CMK (cell line): ENCODE measurements around the gene SYMPK.

Source experiments
- DNase-seq: peaks from one replicate; pipeline ENCODE4 v3.0.0-alpha.2; 2010; ENCODE audit warnings: low read depth

The SYMPK gene

DNA sequence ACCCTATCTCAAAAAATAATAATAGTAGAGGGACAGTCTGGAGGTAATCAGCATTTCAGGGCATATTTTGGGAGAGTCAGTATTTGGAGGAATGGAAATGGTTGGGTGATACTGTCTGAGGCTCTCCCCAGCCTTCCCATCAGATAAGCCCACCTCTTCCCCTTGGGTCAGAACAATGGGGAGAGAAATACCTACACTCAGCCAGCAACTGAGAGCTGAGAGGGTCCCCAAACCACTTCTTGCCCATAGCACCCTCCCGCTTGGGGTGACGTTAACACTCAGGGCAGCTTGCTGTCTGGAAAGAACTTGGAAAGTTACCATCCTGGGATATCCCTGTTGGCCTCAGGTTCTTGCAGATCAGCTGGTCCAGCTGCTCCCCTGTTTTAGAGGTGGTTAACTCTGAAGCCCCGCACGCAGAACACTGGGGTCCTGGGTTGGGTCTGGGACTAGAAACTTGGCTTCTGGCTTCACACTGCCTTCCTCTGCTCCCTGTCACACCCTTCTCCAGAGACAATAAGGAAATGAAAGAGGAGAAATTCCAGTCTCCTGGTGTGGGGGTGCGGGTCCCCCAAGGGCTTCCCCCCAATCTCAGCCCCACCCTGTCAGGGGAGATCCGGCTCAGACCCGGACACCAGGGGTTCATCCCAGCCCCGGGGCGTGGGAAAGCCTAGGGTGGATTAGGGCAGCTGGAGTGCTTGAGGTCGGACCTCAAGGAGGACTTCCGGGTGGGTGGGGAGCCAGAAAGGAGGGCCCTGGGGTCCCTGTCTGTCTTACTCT, 3.6 kb upstream of the SYMPK start:
- DNase-seq = no peak

GRCh38 chr19:45865269-45865948, 2.5 kb upstream of the SYMPK start:
- no peak for DNase-seq

DNA sequence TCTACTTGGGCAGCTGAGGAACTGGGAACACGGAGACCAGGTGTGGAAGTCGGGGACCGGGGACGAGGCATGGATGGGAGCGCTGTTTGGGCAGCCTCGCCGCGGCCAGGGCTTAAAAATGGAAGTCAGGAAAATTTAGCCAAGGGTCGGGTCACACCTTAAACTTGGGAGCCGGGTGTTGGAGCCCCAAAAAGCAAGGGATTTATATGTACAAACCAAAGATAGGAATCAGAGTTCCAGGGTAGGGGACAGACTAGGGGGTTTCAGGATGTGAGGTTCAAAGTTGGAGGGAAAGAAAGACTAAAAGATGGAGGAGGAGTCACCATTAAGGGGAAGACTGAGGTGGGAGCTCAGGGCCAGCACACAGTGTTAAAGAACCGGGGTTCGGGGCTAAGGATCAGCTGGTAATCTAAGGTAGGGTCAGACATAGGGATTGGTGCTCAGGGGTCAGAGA, 1.7 kb upstream of the SYMPK start:
- DNase-seq = no peak

- no peak for DNase-seq
Measured at GRCh38 chr19:45863840-45864628, 1.1 kb upstream of the SYMPK start, which contains the start of gene FOXA3. Gene FOXA3 (plus strand): TSS chr19:45864326. CDS start chr19:45864457, 131 bp downstream.

- no peak for DNase-seq
Measured at GRCh38 chr19:45863335-45863839, 440 bp upstream of the SYMPK start.

- no peak for DNase-seq
Measured at GRCh38 chr19:45862271-45862563, 730 bp downstream of the SYMPK start.

DNA sequence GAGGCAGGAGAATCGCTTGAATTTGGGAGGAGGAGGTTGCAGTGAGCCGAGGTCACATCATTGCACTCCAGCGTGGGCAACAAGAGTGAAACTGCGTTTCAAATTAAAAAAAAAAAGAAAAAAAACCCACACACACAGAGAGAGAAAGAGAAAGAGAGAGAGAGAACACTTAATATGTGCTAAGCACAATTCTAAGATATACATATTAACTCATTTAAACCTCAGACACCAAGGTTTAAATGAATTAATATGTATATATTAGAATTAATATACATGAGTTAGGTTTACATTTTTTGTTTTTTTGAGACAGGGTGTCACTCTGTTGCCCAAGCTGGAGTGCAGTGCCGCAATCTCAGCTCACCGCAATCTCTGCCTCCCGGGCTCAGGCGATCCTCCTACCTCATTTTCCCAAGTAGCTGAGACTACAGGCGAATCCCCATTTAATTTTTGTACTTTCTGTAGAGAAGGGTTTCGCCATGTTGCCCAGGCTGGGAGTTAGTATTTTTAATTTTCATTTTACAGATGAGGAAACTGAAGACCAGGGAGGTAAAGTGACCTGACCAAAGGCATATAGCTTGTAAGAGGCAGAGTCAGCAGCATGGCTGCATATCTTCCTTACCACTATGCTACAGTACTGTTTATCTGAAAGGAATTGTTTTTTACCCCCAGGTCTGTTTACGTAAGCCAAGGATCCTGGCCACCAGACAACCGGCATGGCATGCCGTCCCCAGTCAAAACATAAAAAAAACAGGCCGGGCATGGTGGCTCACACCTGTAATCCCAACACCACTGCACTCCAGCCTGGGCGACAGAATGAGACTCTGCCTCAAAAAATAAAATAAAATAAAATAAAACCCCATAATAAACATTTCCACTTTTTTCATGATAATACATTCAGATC, 2.3 kb downstream of the SYMPK start:
- DNase-seq = no peak

- DNase-seq = no peak
Measured at GRCh38 chr19:45854167-45854778, 8.7 kb downstream of the SYMPK start.

- DNase-seq = no peak
Measured at GRCh38 chr19:45852983-45853382, 10.0 kb downstream of the SYMPK start.

DNA sequence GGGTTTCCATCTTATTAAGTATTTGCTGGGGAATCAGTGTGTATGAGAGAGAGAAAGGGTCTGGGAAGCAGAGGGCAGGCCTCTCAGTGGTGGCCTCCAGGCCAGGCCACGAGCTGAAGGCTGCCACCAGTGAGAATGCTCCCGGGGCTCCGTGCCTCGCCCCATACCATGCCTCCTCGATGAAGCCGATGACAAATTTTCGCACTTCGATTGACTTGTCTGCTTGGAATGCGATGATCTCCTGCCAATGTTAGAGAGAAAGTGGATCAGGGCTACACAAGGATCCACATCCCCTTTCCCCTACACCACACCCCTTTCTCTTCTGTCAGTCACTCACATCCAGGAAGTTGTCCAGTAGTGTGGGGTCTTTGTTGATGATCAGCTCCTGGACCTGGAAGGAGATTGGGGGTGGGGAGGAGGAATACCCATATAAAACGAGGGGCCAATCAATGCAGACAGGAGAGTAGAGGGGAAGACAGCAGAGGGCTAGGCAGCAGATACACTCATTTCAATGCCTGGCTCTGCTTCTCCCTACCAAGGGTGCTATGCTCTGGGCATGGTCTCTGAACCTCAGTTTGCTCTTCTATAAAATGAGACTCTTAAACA, 10.7 kb downstream of the SYMPK start:
- no peak for DNase-seq

GRCh38 chr19:45848922-45849321, 14.0 kb downstream of the SYMPK start:
- DNase-seq = no peak

GRCh38 chr19:45847663-45848062, 15.3 kb downstream of the SYMPK start:
- DNase-seq = no peak

- DNase-seq = no peak
Measured at GRCh38 chr19:45842198-45842597, 20.7 kb downstream of the SYMPK start.

DNA sequence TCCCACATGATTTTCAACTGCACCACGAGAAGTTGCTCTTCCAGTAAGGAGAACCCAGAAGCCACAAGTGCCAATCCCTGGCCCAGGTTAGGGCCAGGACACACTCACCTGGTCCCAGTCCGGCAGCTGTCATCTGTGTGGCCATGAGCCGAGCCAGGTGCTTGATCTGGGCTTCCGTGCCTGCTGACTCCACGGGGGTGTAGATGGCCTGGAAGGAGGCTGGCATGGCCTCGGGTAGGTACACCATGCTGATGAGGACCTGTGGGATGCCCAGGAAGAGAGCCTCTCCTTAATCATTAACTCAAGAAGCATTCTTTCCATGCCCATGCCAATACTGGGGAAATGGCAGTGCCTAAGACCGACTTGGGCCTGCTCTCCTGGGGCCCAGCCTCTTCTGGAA, 28.0 kb downstream of the SYMPK start:
- DNase-seq = no peak

DNA sequence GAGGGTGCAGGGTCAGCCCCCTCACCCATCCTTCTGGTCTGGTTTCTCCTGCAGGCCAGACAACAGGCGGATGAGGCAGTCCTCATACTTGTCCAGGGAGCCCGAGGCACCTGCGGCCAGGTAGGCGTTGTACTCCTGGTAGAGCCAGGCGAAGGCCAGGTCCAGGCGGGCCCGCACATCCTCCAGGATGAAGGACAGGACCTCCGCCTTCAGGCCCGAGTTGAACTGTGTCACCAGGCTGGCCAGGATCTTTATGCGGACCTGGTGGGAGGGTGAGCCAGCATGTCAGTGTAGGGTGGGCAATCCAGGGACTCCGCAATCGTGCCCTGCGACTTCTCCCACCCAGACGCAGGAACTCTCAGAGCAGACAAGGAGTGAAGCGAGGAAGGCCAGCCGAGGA, 34.0 kb downstream of the SYMPK start:
- DNase-seq = no peak

DNA sequence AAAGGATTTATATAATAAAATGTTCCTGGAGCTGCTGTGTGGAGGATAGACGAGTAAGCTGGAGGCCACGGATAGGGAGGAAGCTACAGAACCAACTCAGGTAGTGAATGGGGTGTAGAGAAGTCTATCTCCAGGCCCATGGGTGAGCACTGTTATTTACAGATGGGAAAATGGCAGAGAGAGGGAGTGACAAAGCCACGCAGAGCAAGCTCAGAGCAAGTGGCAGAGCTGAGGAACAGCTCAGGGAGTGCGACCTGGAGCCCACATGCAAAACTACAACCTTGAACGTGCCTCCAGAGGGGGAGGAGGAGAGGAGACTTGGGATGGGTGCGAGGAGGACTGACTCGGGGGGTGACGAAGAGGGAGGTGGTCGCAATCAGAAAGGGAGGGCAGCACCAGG, 34.4 kb downstream of the SYMPK start:
- no peak for DNase-seq

DNA sequence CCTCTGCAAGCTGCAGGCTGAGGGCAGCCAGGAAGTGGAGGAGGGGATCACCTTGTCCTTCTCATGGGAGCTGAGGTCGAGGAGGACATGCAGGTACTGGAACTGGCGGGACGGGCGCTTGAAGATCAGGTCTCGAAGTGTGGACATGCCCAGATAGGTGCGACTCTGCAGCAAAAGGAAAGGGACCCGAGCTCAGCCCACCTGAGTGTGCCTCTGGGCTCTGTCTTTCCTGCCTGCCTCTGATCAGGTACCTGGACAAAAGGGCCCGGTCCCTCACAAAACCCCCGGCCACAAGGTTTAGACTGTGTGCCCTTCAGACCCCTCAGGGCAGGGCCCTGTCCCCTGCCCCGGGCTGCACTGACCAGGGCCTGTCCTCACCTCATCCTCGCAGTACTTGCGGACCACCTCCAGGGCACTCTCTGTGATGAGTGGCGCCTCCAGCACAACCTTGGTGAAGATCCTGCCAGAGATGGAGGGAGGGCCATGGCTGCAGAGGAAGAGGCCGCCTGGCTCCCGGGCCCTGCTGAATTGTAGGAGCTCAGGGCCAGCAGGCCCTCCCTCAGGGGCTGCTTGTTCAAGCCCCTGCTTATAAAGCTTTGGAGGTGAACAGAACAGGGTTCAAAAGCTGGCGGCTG, 35.4 kb downstream of the SYMPK start:
- DNase-seq = no peak

- no peak for DNase-seq
Measured at GRCh38 chr19:45826934-45827333, 36.0 kb downstream of the SYMPK start.

DNA sequence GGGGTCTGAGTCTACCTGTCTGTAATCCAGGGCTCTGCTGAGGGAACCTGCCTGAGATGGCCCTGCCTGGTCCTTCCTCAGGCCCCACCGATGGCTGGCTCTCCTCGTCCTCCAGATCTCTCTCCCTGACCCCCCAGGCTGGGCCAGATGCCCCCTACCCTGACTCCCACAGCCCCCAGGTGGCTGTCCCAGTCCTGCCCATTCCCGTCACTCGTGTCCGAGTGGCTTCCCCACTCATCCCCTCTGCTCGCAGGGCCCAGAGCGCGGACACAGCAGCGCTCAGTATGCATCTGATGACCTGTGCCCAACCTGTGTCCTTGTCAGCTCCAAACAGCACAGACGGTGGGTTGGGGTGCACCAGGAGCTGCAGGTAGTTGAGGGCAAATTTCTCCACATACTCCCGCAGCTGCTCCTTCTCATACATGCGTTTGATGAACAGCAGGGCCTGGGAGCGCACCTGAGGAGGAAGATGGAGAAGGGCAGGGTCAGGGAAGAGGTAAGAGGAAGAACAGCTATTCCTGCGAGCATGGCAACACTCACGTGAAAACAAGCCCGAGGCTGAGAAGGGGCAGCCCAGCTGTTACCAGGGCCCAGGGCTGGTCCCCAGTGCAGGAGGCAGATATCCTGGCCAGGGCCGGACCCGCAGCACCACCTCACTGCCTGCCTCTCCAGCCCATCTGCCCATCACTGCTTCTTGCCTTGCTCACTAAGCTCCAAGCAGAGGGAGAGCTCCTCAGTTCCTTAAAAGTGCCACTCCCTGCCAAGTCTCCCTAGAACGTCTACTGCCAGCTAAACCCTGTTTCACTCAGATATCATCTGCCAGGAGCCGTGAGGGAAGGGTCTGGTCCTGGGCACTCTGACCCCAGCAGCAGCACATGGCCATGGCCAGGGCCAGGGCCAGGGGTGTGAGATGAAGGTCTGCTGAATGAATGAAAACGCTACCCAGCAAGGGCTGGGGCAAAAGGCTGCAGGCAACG, 36.7 kb downstream of the SYMPK start:
- DNase-seq = no peak
